Effector memory CD4-positive, alpha-beta T cell (primary cell): Measurements from ENCODE around the gene KDELR1.

ENCODE experiments used
- DNase-seq, 3 donors: peaks; one replicate each; pipeline ENCODE4 v3.0.0-alpha.2; 2020
- H3K27ac ChIP-seq: 2 replicates; pipeline ENCODE4 v1.7.0; 2013; ENCODE audit warnings: mild to moderate bottlenecking, low read length, moderate library complexity; ENCODE audit not compliant: insufficient read depth, poor library complexity, severe bottlenecking
- H3K27me3 ChIP-seq: replicated peaks from 2 replicates; pipeline ENCODE4 v1.7.0; 2013; ENCODE audit warnings: mild to moderate bottlenecking, low read length; ENCODE audit not compliant: insufficient read depth, control insufficient read depth, poor library complexity, severe bottlenecking
- H3K36me3 ChIP-seq: 2 replicates; pipeline ENCODE4 v1.7.0; 2013; ENCODE audit warnings: mild to moderate bottlenecking, low read length, moderate library complexity; ENCODE audit not compliant: control insufficient read depth, insufficient read depth
- H3K4me1 ChIP-seq: 2 replicates; pipeline ENCODE4 v1.7.0; 2013; ENCODE audit warnings: low read length, mild to moderate bottlenecking; ENCODE audit not compliant: control insufficient read depth, insufficient read depth, poor library complexity, severe bottlenecking
- H3K4me3 ChIP-seq: 2 replicates; pipeline ENCODE4 v1.7.0; 2013; ENCODE audit warnings: low read length, low read depth, mild to moderate bottlenecking; ENCODE audit not compliant: insufficient read depth, poor library complexity, severe bottlenecking
- H3K9me3 ChIP-seq: 2 replicates; pipeline ENCODE4 v1.7.0; 2013; ENCODE audit warnings: mild to moderate bottlenecking, low read length, moderate library complexity; ENCODE audit not compliant: control insufficient read depth

The KDELR1 gene

DNA sequence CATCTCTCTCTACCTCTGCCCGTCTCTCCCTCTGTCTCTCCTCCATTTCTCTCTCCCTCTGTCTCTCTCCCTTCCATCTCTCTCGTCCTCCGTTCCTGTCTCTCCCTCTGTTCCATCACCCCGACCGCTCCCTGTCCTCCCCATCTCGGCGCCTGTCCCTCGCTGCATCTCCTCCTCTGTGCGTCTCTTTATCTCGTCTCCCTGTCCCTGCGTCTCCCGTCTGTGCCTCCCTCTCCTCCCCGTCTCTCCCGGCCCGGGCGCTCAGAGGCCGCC lies 6.7 kb upstream of the KDELR1 start:
- Histone ChIP-seq H3K4me3 (peak overlapping the region; percentile 49), H3K9me3 (no peaks in the 10 kb centered on the region), H3K36me3 (no peaks in the 10 kb centered on the region), H3K27me3 (peaks cover 29% of the 10 kb centered on the region), H3K27ac (no peak overlapping the region), H3K4me1 (peaks cover 34% of the 10 kb centered on the region)
- DNase-seq: no peak

DNA sequence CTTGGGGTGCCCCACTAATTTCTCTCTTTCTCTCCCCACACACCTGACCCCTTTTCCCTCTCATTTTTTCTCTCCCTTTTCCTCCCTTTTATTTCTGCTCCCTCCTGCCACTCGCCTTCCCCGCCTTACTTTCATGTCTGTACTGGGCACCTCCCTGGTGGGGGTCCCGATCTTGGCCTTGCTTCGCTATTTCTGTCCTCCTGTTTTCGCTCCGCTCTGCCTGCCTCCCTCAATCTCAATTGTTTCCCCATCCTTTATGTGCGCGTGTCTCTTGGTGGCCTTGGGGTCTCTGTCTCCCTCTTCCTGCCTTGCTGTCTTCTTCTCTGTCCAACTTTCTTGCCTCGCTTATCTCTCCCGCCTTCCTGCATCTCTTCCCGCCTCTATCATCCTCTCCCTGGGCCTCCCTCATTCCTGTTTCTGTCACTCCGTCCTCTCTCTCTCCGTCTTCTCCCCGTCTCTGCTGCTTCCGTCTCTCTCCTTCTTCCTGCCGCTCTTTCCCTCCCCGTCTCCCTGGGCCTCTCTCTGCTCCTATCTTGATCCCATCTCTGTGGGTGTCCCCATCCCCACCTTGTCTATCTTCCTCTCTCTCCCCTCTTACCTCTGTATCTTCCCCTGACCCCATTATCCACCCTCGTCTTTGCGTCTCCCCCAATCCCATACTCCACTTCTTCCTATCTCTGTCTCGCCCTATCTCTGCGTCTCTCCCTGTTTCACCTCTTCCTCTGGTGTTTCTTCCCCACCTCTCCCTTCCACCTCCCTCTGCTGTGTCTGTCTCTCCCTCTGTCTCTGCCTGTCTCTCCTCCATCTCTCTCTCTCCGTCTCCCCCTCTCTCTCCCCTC lies 6.1 kb upstream of the KDELR1 start:
- Histone ChIP-seq H3K36me3 (no peaks in the 10 kb centered on the region), H3K27ac (no peak overlapping the region), H3K4me3 (peak overlapping the region; percentile 49), H3K9me3 (no peaks in the 10 kb centered on the region), H3K27me3 (peaks cover 29% of the 10 kb centered on the region), H3K4me1 (peaks cover 34% of the 10 kb centered on the region)
- no peak for DNase-seq

DNA sequence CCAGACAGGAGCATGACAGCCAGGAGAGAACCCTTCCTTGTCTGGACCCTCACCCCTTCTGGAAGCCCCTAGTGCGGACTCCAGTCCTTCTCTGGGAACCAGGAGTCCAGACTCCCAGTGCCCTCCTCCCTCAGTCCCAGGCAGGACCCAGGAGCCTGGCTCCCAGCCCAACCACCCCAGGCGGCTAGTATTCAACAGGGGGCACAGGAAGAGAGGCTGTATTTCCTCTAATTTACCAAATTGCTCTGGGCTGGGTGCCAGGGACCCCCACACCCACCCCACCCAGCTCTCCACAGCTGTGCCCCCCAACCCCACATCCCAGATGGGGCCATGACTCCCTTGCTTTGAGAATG lies 5.4 kb upstream of the KDELR1 start:
- Histone ChIP-seq H3K4me1 (peaks cover 37% of the 10 kb centered on the region), H3K27ac (no peak overlapping the region), H3K27me3 (peaks cover 29% of the 10 kb centered on the region), H3K9me3 (no peaks in the 10 kb centered on the region), H3K4me3 (no peak overlapping the region), H3K36me3 (no peaks in the 10 kb centered on the region)
- no peak for DNase-seq

DNA sequence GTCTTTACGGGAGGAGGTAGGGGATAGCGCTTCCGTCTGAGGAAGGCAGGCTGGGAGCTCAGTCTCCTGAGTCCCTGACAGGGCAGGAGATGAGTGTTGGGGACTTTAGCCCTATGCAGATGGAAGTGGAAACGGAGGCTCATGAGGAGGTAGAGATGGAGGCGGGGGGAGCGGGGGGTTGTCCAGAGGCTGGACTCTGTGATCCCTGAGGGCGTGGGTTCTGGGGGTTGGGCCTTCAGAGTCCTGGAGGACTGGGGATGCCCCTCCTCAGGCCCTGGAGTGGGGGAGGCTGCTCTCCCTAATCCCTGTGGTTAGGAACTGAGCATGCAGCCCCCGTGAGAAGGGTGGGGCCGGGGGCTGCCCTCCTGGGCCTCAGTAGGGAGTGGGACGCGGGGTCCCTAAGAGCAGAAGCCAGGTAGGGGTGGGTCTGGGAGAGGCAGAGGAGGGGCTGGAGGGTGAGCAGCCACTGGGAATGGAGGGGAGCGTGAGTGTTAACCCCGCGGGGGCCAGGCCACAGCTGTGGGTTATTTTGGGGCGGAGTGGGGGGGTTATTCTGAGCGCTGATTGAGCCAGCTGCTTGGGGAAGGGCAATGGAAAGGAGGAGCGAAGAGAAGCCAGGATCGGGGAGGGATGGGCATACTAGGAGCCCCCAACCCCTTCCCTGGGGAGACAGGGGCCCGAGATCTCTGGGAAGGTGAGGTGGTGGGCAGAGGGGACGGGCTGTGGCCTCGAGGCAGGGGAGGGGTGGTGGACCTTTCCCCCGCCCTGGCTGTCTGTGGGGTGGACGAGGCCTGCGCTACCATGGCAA lies 4.9 kb upstream of the KDELR1 start:
- Histone ChIP-seq H3K36me3 (no peaks in the 10 kb centered on the region), H3K4me1 (peaks cover 41% of the 10 kb centered on the region), H3K27ac (no peak overlapping the region), H3K4me3 (no peak overlapping the region), H3K27me3 (peaks cover 29% of the 10 kb centered on the region), H3K9me3 (no peaks in the 10 kb centered on the region)
- no peak for DNase-seq

DNA sequence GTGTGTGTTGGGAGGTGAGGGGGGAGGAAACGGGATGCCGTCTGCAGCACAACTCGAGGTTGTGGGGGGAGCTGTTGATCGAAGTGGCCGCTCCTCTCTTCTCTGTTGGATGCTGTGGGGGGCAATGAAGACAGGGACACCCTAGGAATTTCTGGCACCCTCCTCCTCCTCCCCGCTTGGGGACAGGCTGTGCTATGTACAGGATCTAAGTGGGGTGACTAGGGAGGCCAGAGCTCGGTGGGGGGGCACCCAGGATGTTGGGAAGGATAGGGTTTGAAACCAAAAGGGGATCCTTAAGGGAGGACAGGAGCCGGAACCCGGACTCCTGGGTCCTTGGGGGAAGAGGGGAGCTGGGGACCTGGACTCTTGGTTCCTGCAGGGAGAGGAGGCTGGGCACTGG lies 4.1 kb upstream of the KDELR1 start:
- peaks cover 41% of the 10 kb centered on the region for H3K4me1 ChIP-seq
- H3K4me3 ChIP-seq: no peak overlapping the region

DNA sequence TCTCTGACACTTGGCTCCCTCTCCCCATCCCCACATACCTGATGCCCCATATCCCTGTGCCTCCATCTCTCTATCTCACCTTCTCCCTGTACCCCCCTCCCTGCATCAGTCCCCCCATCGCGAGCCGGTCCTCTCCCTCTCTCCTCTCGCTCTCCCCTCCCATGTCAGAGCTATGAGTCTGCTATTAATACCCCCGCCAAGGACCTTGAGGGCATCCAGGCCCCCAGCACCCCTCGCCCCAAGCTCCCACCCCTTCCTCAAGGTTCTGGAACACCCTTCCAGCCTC lies 3.8 kb upstream of the KDELR1 start:
- Histone ChIP-seq H3K4me1 (peaks cover 45% of the 10 kb centered on the region), H3K4me3 (no peak overlapping the region), H3K36me3 (no peaks in the 10 kb centered on the region), H3K27me3 (peaks cover 29% of the 10 kb centered on the region), H3K9me3 (no peaks in the 10 kb centered on the region), H3K27ac (no peak overlapping the region)
- no peak for DNase-seq

More for the DNA sequence above, 4.1 kb upstream of the KDELR1 start:
- H3K36me3 ChIP-seq: no peaks in the 10 kb centered on the region
- no peak for DNase-seq
- no peak overlapping the region for H3K27ac ChIP-seq
- no peaks in the 10 kb centered on the region for H3K9me3 ChIP-seq
- H3K27me3 ChIP-seq: peaks cover 29% of the 10 kb centered on the region

DNA sequence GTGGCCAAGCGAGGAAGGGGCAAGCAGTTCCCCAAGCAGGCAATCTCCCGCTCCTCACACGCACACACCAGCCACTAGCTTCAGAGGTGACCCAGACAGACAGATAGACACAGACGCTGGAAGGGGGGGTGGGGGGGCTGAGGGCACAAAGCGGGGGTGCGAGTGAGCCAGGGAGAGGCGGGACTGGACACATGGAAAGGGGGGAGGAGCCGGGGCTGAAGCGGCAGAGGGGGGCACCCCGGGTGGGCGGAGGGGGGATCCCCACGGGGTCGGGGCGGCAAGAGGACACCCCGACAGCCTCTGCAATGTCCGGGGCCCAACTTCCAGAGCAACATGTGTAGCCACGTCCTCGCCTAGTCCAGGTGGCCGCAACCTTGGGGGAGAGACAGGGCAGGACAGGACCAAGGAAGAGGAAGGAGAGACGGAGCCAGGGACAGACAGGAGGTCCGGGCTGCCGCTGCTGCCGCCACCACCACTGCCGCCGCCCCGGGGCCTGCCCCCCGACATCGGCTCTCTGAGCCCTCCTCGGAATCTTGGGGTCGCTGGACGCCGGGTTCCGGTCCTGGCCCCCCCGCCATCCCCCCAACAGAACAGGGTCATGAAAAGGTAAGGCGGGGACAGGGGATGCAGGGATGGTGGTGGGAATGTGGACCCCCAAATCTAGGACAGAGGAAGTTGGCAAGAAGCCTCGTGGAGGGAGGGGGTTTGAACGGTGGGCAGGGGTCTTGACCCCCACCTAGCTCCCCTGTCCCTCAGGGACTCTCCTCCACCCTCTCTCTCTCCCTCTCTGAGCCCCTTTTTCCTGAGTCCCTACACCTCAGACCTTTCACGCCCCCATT lies 3.2 kb upstream of the KDELR1 start:
- no peak for DNase-seq
- Histone ChIP-seq H3K9me3 (no peaks in the 10 kb centered on the region), H3K36me3 (no peaks in the 10 kb centered on the region), H3K4me1 (peaks cover 45% of the 10 kb centered on the region), H3K27me3 (peaks cover 29% of the 10 kb centered on the region), H3K27ac (no peak overlapping the region), H3K4me3 (no peak overlapping the region)

DNA sequence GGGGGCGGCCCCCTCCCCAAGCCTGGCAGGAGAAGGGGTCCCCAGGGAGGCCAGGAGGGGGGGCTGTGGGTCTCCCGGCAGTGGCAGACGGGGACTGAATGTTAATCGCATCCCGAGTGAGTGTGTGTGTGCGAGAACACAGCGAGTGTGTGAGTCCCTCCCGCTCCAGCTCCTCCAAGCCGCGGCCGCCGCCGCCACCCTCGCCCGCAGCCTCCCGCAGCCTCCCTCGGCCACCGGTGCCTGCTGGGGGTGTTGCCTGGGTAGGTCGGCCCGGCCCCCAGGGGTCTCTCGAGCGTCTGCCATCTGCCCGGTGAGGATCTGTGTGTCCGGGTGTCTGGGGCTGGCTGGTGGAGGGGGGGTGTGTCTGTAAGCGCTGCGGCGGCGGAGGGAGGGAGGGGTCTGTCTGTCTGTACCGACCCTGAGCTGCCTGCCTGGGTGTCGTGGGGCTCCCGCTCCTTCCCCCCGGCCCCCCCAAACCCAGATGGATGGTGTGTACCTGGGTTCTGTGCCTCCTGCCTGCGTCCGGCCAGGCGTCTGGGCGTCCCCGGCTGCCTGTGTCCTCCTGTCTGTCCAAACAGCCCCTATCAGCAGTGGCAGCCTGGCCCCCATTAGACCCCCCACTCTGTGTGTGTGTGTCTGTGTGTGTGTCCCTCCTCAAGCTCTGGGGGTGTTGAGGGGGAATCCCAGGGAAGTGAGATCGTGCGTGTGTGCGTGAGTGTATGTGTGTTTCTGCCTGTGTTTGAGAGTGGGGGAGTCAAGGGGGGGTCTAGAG lies 2.4 kb upstream of the KDELR1 start, which contains the start of gene GRIN2D:
GRIN2D (plus strand) TSS at position 110 of the 772 bp plus-strand sequence. CDS start 4,725 bp downstream, outside the sequence.
- Histone ChIP-seq H3K9me3 (no peaks in the 10 kb centered on the region), H3K4me1 (peaks cover 45% of the 10 kb centered on the region), H3K4me3 (peak within 1 kb of the TSS; percentile 40), H3K36me3 (no peaks in the 10 kb centered on the region), H3K27me3 (peaks cover 29% of the 10 kb centered on the region), H3K27ac (no peak within 1 kb of the TSS)
- no peak for DNase-seq

DNA sequence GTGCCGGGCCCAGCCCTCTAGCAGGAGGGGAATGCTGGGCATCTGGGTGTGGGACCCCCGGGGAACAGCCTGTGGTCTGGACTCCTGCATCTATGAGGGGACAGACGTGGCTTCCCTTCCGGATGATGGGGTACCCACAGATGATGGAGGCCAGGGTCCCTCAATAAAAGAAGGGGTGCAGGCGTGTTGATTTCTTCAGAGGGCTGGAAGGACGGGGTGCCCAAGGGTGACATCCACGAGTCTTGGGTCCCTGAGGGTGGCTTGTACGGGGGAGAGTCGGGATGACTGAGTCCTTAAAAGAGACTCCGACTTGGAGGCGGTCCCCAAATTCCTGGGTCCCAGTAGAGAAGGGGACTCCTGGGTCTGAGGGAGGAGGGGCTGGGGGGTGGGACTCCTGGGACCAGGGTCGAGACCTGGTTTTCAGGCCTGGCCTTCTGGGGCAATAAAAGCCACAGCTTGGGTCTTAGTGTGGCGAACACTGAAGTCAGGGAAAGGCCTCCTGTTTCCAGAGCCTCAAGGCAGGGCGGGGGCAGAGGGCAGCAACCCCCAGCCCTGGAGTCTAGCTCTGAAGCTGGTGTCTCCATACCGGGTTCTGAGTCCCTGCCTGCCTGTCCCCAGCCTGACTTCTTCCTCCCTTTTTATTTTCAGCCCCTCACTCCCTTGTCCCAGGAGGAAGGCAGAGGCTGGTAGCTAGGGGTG lies 1.7 kb upstream of the KDELR1 start:
- Histone ChIP-seq H3K9me3 (no peaks in the 10 kb centered on the region), H3K27ac (no peak overlapping the region), H3K4me1 (peaks cover 44% of the 10 kb centered on the region), H3K27me3 (peaks cover 29% of the 10 kb centered on the region), H3K4me3 (no peak overlapping the region), H3K36me3 (peaks cover 2% of the 10 kb centered on the region)
- DNase-seq: no peak
